IPS-20b (cell line): ENCODE measurements around the gene CBLC.

Experiments used
- H3K27ac ChIP-seq: one replicate; pipeline ENCODE4 v1.5.1; 2013; ENCODE audit warnings: low read length
- H3K27me3 ChIP-seq: 2 replicates; pipeline ENCODE4 v1.6.1; 2013; ENCODE audit warnings: mild to moderate bottlenecking, low read length, inconsistent platforms; ENCODE audit not compliant: insufficient read depth
- H3K36me3 ChIP-seq: 2 replicates; pipeline ENCODE4 v1.6.1; 2013; ENCODE audit warnings: low read depth, mild to moderate bottlenecking, inconsistent platforms, low read length, moderate library complexity; ENCODE audit not compliant: insufficient read depth
- H3K4me1 ChIP-seq: 2 replicates; pipeline ENCODE4 v1.6.1; 2013; ENCODE audit warnings: mild to moderate bottlenecking, control low read depth, inconsistent platforms, low read length, moderate library complexity; ENCODE audit not compliant: insufficient read depth
- H3K4me3 ChIP-seq: 2 replicates; pipeline ENCODE4 v1.5.1; 2013; ENCODE audit warnings: mild to moderate bottlenecking, low read length, inconsistent platforms
- H3K9ac ChIP-seq: 2 replicates; pipeline ENCODE4 v1.6.1; 2013; ENCODE audit warnings: low read depth, mild to moderate bottlenecking, inconsistent platforms, low read length, moderate library complexity
- H3K9me3 ChIP-seq: 2 replicates; pipeline ENCODE4 v1.6.1; 2013; ENCODE audit warnings: mild to moderate bottlenecking, low read depth, low read length, inconsistent platforms; ENCODE audit not compliant: insufficient read depth

Gene CBLC

GRCh38 chr19:44747739-44748425 lies 29.8 kb upstream of the CBLC start:
- peaks cover 82% of the 10 kb centered on the region for H3K27me3 ChIP-seq
- H3K27ac ChIP-seq, result no peak overlapping the region
- no peaks in the 10 kb centered on the region for H3K36me3 ChIP-seq
- H3K9me3 ChIP-seq, result no peaks in the 10 kb centered on the region
- H3K4me1 ChIP-seq, result peaks cover 2% of the 10 kb centered on the region; the same call in 1 of the 2 replicates
- peak overlapping the region; percentile 45; the same call in 1 of the 2 replicates for H3K9ac ChIP-seq
- peak overlapping the region; percentile 80 for H3K4me3 ChIP-seq

DNA sequence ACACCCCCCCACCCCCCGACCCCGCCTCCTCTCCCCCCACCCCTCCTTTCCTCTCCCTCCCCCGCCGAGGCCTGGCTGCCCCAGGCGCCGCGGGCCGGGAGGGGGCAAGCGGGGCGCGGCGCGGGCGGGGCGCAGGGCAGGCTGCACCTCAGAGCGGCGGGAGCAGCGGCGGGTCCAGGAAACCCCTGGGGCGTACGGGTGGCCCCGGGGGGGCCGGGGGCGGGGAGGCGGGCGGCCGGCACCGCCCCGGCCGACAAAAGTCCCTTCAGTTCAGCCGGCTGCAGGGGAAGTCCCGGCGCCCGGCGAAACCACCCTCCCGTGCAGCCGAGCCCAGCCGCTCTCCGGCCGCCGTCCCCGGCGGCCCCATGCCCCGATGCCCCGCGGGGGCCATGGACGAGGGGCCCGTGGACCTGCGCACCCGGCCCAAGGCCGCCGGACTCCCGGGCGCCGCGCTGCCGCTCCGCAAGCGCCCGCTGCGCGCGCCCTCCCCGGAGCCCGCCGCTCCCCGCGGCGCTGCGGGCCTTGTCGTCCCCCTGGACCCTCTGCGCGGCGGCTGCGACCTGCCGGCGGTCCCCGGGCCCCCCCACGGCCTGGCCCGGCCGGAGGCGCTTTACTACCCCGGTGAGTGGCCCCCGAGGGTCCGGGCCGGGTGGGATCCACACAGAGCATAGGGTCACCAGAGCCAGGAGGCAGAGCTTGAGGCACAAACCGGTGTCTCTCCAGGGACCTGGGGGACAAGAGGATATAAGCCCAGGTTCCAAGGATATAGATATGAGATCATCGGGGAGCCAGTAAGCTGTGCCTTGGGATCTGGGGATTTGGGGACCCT lies 29.1 kb upstream of the CBLC start, which contains the start of gene BCL3:
BCL3 (plus strand) TSS at position 283 of the 829 bp plus-strand sequence; CDS start at position 366, 83 bp downstream.
- Histone ChIP-seq H3K27ac (no peak within 1 kb of the TSS), H3K36me3 (no peaks in the 10 kb centered on the region), H3K4me1 (peaks cover 5% of the 10 kb centered on the region; the same call in 1 of the 2 replicates), H3K9ac (peak within 1 kb of the TSS; percentile 45; the same call in 1 of the 2 replicates), H3K27me3 (peaks cover 90% of the 10 kb centered on the region), H3K9me3 (no peaks in the 10 kb centered on the region), H3K4me3 (peak within 1 kb of the TSS; percentile 80)

DNA sequence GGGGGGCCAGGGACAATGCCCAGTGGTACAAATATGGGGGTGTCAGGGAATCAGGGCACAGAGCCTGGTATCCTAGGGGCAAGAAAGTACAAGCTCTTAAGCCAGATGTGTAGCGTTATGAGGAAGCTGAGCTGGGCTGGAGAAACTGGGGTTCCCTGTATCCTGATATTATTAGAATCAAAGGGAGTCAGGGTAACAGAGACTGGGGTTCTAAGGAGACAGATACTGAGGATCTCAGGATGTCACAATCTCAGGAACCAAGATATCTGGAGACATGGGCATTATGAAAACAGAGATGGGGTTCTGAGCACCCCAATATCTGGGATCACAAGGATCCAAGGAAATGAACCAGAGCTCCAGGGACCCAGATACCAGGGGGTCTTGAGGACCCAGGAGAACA lies 28.4 kb upstream of the CBLC start:
- H3K27me3 ChIP-seq, result peaks cover 96% of the 10 kb centered on the region
- H3K9ac ChIP-seq, result no peak overlapping the region
- 0 out of 2 replicates have a peak overlapping the region, but pooled peaks have one; percentile 43 for H3K4me3 ChIP-seq
- no peak overlapping the region for H3K27ac ChIP-seq
- peaks cover 8% of the 10 kb centered on the region; the same call in 1 of the 2 replicates for H3K4me1 ChIP-seq
- H3K9me3 ChIP-seq, result no peaks in the 10 kb centered on the region
- no peaks in the 10 kb centered on the region for H3K36me3 ChIP-seq

GRCh38 chr19:44749994-44750393 lies 27.7 kb upstream of the CBLC start:
- Histone ChIP-seq H3K9ac (no peak overlapping the region), H3K9me3 (no peaks in the 10 kb centered on the region), H3K36me3 (no peaks in the 10 kb centered on the region), H3K4me3 (no peak overlapping the region), H3K27ac (no peak overlapping the region), H3K4me1 (peaks cover 8% of the 10 kb centered on the region; the same call in 1 of the 2 replicates), H3K27me3 (peaks cover 98% of the 10 kb centered on the region)

DNA sequence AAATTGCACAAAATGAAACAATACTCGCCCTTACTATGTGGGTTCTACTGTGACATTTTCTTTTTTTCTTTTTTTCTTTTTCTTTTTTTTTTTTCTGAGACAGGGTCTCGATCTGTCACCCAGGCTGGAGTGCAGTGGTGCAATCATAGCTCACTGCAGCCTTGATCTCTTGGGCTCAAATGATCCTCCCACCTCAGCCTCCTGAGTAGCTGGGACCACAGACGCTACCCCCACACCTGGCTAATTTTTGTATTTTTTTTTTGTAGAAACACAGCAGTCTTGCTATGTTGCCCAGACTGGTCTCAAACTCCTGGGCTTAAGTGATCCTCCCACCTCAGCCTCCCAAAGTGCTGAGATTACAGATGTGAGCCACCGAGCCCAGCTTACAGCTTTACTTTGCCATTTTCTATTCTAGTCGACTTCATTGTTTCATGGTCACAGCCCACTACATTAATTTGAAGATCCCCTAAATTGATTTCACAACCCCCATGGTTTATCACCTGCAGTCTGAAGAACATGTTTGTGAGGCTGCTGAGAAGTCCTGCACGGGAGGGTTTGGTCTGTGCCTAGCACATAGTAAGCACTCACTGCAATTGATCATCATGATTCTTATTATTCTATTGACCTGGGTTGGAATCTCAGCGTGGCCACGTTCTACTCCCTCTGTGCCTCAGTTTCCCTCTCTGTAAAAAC lies 25.4 kb upstream of the CBLC start:
- no peaks in the 10 kb centered on the region for H3K9me3 ChIP-seq
- no peaks in the 10 kb centered on the region for H3K36me3 ChIP-seq
- no peak overlapping the region for H3K9ac ChIP-seq
- peaks cover 98% of the 10 kb centered on the region for H3K27me3 ChIP-seq
- no peak overlapping the region for H3K27ac ChIP-seq
- H3K4me1 ChIP-seq, result peaks cover 6% of the 10 kb centered on the region; the same call in 1 of the 2 replicates
- H3K4me3 ChIP-seq, result no peak overlapping the region

DNA sequence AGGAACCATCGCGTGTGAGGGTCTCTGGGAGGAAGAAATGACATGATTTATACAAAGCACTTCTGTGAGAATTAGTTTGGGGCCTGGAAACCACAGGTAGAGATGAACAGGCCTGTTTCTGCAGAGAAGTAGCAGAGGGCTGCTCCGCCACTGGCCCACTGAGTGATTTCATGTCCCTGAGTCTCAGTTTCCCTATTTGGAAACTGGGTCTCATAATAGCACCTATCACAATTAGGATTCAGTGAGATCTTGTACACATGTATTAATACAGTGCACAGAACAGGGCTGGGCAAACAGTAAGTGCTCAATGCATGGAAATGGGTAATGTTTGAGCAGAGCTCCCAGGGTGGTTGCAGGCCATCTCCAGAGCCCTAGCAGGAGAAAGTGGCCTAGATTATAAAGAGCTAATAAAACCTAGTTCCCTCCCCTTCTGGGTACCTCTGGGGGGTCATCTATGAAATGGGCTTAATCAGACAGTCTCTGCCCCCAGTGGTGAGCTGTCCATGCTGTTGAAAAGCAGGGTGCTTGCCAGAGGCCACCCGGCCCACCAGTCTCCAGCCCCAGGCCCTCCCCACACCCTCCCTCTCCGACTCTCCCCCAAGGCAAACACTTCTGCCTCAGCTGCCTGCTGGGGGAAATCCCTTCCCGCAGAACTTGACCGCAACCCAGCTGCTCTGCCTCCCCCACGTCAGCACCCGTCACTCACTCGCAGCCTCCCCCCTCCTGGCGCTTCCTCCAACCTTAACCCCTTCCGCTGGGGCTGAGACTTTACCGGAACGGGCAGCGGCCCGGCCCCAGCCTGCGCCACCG lies 24.7 kb upstream of the CBLC start:
- Histone ChIP-seq H3K36me3 (no peaks in the 10 kb centered on the region), H3K4me3 (peak overlapping the region; percentile 44), H3K9me3 (no peaks in the 10 kb centered on the region), H3K27me3 (peaks cover 98% of the 10 kb centered on the region), H3K4me1 (peaks cover 6% of the 10 kb centered on the region; the same call in 1 of the 2 replicates), H3K9ac (no peak overlapping the region), H3K27ac (no peak overlapping the region)

DNA sequence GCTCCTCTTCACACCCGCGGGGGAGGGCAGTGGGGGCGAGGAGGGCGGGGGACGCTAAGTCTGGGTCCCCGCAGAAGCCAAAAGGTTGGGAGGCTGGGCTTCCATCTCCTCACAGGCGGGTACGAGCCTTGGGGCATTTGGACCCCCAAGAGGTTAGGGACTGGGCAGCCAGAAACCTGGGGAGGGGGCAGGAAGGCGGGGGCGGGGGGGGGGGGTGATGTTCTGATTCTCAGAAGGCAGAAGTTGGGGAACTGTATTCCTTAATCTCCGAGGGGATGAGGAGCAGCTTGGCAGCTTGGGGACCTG lies 24.1 kb upstream of the CBLC start:
- H3K36me3 ChIP-seq, result no peaks in the 10 kb centered on the region
- no peak overlapping the region for H3K27ac ChIP-seq

DNA sequence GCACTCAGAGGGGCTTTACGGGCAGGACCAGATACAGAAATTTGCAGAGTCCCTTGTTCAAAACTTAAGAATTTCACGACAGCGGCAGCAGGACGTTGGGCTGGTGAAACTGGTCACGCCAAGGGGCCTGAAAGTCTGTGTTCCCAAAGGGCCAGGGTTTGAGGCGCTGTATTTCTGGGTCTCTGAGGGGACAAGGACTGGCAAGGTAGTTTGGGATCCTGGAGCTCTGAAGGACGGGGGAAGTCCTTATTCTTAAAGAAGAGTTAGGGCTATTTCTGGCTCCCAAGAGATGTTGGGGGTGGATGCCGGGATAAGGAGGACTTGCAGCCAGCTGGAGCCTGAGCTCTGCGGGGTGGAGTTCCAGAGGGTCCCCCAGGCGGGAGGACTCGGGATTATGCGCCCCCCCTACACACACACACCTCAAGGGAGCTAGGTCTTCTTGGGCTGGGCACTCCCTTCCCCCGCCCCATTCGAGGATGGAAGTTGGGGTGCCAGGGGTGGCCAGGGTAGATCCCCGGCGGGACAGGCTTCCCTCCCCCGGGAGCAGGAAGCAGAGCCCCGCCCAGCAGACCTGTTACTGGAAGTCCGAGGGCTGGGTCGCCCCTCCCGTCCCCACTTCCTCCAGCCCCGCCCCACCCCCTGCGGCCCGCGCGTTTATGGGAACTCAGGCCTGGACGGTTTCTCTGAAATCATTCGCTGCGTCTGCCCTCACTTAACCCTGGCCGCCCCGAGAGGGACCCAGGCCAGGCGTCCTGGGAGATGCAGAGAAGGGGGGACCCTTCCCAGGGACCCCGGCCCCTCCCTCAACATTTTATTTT lies 23.5 kb upstream of the CBLC start:
- no peak overlapping the region for H3K27ac ChIP-seq
- peaks cover 96% of the 10 kb centered on the region for H3K27me3 ChIP-seq
- H3K9me3 ChIP-seq, result no peaks in the 10 kb centered on the region
- H3K36me3 ChIP-seq, result no peaks in the 10 kb centered on the region
- peak overlapping the region; percentile 65 for H3K4me3 ChIP-seq
- peaks cover 10% of the 10 kb centered on the region; the same call in 1 of the 2 replicates for H3K4me1 ChIP-seq
- H3K9ac ChIP-seq, result peak overlapping the region; percentile 41

More for the DNA sequence above, 24.1 kb upstream of the CBLC start:
- Histone ChIP-seq H3K9ac (no peak overlapping the region), H3K4me3 (peak overlapping the region; percentile 65), H3K4me1 (peaks cover 10% of the 10 kb centered on the region; the same call in 1 of the 2 replicates), H3K27me3 (peaks cover 100% of the 10 kb centered on the region), H3K9me3 (no peaks in the 10 kb centered on the region)

GRCh38 chr19:44754750-44755080 lies 23.0 kb upstream of the CBLC start:
- H3K27ac ChIP-seq, result no peak overlapping the region
- H3K4me3 ChIP-seq, result peak overlapping the region; percentile 65
- peak overlapping the region; percentile 36; the same call in 1 of the 2 replicates for H3K9ac ChIP-seq

GRCh38 chr19:44755219-44755618 lies 22.5 kb upstream of the CBLC start:
- no peaks in the 10 kb centered on the region for H3K9me3 ChIP-seq
- peaks cover 10% of the 10 kb centered on the region; the same call in 1 of the 2 replicates for H3K4me1 ChIP-seq
- no peak overlapping the region for H3K9ac ChIP-seq
- no peak overlapping the region for H3K27ac ChIP-seq
- H3K27me3 ChIP-seq, result peaks cover 85% of the 10 kb centered on the region
- H3K4me3 ChIP-seq, result peak overlapping the region; percentile 65
- H3K36me3 ChIP-seq, result no peaks in the 10 kb centered on the region

More at GRCh38 chr19:44754750-44755080, 23.0 kb upstream of the CBLC start:
- H3K4me1 ChIP-seq, result peaks cover 10% of the 10 kb centered on the region; the same call in 1 of the 2 replicates
- H3K36me3 ChIP-seq, result no peaks in the 10 kb centered on the region
- no peaks in the 10 kb centered on the region for H3K9me3 ChIP-seq
- peaks cover 90% of the 10 kb centered on the region for H3K27me3 ChIP-seq
